ENCODE results near the gene C11orf24. TPM values are rescaled to one million over a fixed set of nuclear protein-coding genes. Genes with fewer than 3 reads are reported as not detected.

C11orf24 gene
- total and polyA plus RNA-seq, 4 donors = 9.8 to 50.0 (median 29.6) TPM

- no peak overlapping the region for H3K9ac ChIP-seq (ENCODE audit: insufficient read depth in 1 of 2, low read length in 2 of 2)
- WGBS, 2 donors = 26 to 33% methylated on average over 39 to 40 of the region's 40 CpGs
- H3K9me3 ChIP-seq (ENCODE audit: control insufficient read depth in 4 of 4, insufficient read depth in 3 of 4, low read length in 3 of 4) = no peaks in the 10 kb centered on the region
- H3K36me3 ChIP-seq (ENCODE audit: control insufficient read depth in 4 of 4, insufficient read depth in 4 of 4, low read length in 4 of 4) = no peaks in the 10 kb centered on the region
- TF ChIP-seq CTCF (IDR thresholded peaks at IDR 0.05; ENCODE audit: control extremely low read depth, extremely low read depth) = peak; percentile 89
- H3K27ac ChIP-seq (ENCODE audit: low read depth in 1 of 2, low read length in 1 of 2) = no peak overlapping the region
- H3K4me1 ChIP-seq (ENCODE audit: control insufficient read depth in 5 of 5, insufficient read depth in 5 of 5, low read length in 5 of 5) = peaks cover 0 to 4% (median 3%) of the 10 kb centered on the region in 5 donors
- H3K27me3 ChIP-seq (ENCODE audit: control insufficient read depth in 3 of 3, insufficient read depth in 3 of 3, low read length in 2 of 3) = no peaks in the 10 kb centered on the region
- DNase-seq (peak; percentile 67 to 83 (median 76)), ATAC-seq (ENCODE audit: insufficient read depth, low FRiP score) (peak; percentile 98)
- no peak overlapping the region for H3K4me3 ChIP-seq
These were observed 26.3 kb upstream of the C11orf24 start for GRCh38 chr11:68297812-68298658.

GRCh38 chr11:68297494-68297811 lies 25.7 kb upstream of the C11orf24 start:
- ATAC-seq (ENCODE audit: insufficient read depth, low FRiP score) = no peak
- DNase-seq = no peak
- Histone ChIP-seq H3K36me3 (ENCODE audit: control insufficient read depth in 4 of 4, insufficient read depth in 4 of 4, low read length in 4 of 4) (no peaks in the 10 kb centered on the region), H3K4me1 (ENCODE audit: control insufficient read depth in 5 of 5, insufficient read depth in 5 of 5, low read length in 5 of 5) (peaks cover 0 to 4% (median 3%) of the 10 kb centered on the region in 5 donors), H3K27me3 (ENCODE audit: control insufficient read depth in 3 of 3, insufficient read depth in 3 of 3, low read length in 2 of 3) (no peaks in the 10 kb centered on the region), H3K27ac (ENCODE audit: low read depth in 1 of 2, low read length in 1 of 2) (no peak overlapping the region), H3K9ac (ENCODE audit: insufficient read depth in 1 of 2, low read length in 2 of 2) (no peak overlapping the region), H3K4me3 (no peak overlapping the region), H3K9me3 (ENCODE audit: control insufficient read depth in 4 of 4, insufficient read depth in 3 of 4, low read length in 3 of 4) (no peaks in the 10 kb centered on the region)
- 41 to 53% methylated on average over 10 of the region's 10 CpGs for WGBS, 2 donors
- TF ChIP-seq CTCF (IDR thresholded peaks at IDR 0.05; ENCODE audit: control extremely low read depth, extremely low read depth) = no peak

GRCh38 chr11:68297052-68297378 lies 25.2 kb upstream of the C11orf24 start:
- Histone ChIP-seq H3K9me3 (ENCODE audit: control insufficient read depth in 4 of 4, insufficient read depth in 3 of 4, low read length in 3 of 4) (no peaks in the 10 kb centered on the region), H3K4me3 (no peak overlapping the region), H3K4me1 (ENCODE audit: control insufficient read depth in 5 of 5, insufficient read depth in 5 of 5, low read length in 5 of 5) (peaks cover 0 to 4% (median 3%) of the 10 kb centered on the region in 5 donors), H3K36me3 (ENCODE audit: control insufficient read depth in 4 of 4, insufficient read depth in 4 of 4, low read length in 4 of 4) (no peaks in the 10 kb centered on the region), H3K27ac (ENCODE audit: low read depth in 1 of 2, low read length in 1 of 2) (no peak overlapping the region), H3K27me3 (ENCODE audit: control insufficient read depth in 3 of 3, insufficient read depth in 3 of 3, low read length in 2 of 3) (no peaks in the 10 kb centered on the region), H3K9ac (ENCODE audit: insufficient read depth in 1 of 2, low read length in 2 of 2) (no peak overlapping the region)
- ATAC-seq (ENCODE audit: insufficient read depth, low FRiP score) (no peak), DNase-seq (no peak)
- no peak for TF ChIP-seq CTCF (IDR thresholded peaks at IDR 0.05; ENCODE audit: control extremely low read depth, extremely low read depth)
- WGBS, 2 donors = 93 to 97% methylated on average over 6 of the region's 6 CpGs
